ENCODE results near the gene ANKRD29.

- no peak for TF ChIP-seq POLR2A (IDR thresholded peaks at IDR 0.05)
- TF ChIP-seq CTCF (IDR thresholded peaks at IDR 0.05) = no peak
These were observed 69.8 kb downstream of the ANKRD29 start for GRCh38 chr18:23592911-23593310.

All from prostate gland (tissue), 2 donors.